NCI-H510A (cell line): Measurements from ENCODE around the gene PPM1L.

Experiments
- DNase-seq: peaks from one replicate; lab custom pipeline; 2025; lab: John Stamatoyannopoulos, UW

PPM1L gene

DNA sequence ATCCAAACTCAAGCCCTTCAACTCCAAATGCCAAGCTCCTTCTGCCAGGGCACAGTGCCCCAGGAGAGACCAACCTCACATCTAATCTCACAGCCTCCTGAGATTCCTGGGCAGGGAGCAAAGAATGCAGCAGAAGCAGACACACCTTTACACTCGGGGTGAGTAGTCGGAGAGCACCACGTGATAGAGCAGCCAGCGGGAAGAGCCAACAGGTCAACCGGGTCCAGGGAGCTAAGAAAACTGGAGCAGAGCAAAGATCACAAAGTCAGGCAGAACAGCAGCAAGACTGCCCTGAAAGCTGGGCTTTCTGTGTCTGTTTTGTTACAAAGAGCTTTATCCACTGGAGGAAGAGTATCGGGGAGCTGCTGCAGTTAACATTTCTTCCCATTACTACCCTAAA lies 345.0 kb downstream of the PPM1L start:
- DNase-seq: no peak

DNA sequence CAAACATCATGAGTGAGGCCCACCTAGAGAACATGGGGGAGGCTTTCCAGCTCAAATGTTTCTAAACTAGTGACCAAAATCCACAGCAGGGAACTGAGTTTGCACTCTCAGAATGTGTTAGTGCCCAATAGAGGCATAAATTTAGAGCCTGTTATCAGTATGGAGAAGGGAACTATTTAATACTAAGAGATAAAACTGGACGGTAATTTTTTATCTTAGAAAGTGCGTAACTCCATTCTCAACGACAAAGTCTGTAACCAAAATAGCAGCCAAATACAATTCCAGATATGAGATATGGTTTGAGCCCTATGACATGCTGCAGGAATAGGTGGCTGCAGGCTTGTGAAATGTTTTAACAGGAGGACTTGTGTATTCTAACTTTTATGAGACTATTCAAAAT lies 345.6 kb downstream of the PPM1L start:
- DNase-seq: no peak

DNA sequence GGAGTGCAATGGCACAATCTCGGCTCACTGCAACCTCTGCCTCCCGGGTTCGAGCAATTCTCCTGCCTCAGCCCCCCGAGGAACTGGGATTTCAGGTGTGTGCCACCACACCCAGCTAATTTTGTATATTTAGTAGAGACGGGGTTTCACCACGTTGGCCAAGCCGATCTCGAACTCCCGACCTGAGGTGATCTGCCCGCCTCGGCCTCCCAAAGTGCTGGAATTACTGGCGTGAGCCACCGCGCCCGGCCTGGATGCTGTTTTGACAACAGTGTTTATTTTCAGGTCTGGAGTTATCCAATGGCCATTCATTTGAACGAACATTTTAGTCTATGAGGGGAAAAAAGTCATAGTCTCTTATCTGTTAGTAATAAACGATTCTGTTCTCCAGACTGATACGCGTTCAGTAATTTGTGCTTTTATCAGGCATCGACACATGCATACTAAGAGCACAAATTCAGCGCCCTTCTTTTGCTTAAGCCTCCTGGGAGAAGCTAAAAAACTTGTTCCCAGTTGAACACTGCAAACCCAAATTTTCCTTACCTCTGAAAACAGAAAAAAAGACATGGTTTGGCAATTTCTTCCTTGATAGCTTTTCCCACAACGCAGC lies 347.9 kb downstream of the PPM1L start:
- DNase-seq: no peak

DNA sequence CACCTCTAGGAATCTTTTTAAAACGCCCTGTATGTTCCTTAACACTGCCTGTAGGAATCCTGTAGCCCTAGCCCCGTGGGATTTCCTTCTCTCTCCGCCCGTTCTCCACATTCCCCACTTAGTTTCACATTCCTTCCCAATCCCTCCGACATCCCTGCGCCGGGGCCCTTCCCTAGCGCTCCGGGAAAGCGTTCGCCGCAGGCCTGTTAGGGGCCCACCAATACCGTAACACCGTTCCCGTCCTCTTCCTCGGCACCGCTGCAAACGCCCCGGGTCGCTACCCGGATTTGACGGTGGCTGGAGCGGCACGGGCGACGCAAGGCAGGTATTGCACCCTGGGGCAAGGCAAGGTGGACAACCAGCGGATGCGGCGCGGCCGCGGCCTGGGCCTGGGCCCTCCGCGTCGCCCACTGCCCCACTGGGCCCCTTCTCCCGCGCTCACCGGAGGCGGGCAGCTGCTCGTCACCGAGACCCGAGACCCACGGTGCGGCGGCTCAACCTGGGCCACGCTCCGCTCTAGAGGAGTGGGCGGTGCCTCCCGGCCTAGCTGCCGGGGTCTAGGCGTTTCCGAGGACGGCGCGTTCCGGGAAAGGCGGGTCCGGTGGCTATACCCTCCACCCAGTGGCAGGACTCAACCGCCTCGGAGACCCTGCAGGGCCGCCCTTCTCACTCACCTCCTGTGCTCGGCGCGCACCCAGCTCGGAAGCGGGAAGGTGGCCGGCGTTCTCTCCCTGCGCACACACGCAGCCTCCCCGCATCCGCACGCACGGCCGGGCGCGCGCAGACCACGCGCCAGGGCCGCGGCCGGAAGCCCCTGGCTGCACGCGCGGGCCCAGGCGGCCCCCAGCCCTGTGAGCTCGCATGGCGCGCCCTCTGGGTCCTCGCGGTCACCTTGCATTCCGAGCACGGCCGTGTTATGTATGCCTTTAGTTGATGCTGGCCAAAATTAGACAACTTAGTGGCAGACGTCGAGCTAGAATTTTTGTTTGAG lies 348.8 kb downstream of the PPM1L start, which contains the start of gene B3GALNT1:
Gene B3GALNT1, minus strand, starts transcription at position 789 of the 991 bp plus-strand sequence. CDS start 18,595 bp downstream, outside the sequence.
- peak; percentile 67 for DNase-seq

DNA sequence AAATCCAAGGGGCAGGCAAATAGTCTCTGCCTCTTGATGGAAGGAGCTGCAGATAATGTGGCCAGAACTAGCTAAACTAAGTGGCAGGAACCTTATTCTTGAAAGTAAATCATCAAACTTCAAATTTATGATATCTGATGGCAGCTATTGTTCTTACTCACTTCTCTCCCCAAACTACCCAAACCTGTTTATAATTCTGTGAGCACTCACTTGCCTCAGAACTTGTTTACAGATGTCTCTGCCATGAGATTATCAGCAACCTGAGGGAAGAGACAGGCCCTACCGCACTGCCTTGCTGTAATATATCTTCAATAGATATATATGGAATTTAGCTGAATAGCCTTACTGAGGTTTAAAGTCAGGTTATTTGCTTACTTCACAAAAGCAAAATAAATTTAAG lies 351.3 kb downstream of the PPM1L start:
- DNase-seq: no peak

DNA sequence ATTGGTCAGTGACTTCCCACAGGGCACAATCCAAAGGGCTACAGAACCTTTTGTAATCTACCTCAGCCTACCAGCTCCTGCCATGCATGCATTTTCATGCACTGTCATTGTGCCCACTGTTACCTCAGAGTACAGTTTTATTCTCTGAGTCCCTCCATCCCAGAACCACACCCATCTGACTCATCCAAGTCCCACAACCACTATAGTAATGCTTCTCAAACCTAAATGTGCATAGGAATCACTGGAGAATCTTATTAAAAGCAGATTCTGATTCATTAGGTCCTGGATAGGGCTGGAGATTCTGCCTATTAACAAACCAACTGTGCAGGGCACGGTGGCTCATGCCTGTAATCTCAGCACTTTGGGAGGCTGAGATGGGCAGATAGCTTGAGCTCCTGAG lies 352.8 kb downstream of the PPM1L start:
- no peak for DNase-seq

DNA sequence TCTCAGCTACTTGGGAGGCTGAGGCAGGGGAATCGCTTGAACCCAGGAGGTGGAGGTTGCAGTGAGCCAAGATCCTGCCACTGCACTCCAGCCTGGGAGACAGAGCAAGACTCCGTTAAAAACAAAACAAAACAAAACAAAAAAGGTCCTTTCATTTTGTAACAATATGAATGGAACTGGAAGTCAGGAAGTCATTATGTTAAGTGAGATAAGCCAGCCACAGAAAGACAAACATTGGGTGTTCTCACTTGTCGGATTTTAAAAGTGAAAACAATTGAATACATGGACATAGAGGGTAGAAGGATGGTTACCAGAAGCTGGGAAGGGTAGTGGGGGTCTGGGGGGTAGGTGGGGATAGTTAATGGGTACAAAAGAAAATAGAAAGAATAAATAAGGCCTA lies 361.6 kb downstream of the PPM1L start:
- no peak for DNase-seq

DNA sequence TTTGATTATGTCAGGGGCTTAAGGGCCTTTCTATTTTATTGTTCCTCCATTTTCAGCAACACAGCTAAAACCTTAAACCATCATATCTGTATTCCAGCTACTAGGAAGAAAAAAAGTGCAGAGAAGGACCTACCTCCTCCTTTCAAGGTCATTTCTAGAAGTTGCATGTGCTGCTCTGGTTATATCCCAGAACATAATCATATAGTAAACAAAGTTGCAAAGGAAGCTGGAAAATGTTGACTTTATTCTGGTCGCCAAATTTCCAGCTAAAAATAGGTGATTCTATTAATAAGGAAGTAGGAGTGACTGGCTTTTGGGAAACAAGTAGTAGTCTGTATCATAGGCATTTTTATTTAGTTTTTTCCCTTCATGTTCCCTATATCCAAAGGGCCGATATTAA lies 370.5 kb downstream of the PPM1L start:
- DNase-seq: no peak
